Progenitor cell of endocrine pancreas (in vitro differentiated cells): ENCODE measurements around the gene SH2D1B. TPM values are rescaled to one million over a fixed set of nuclear protein-coding genes. Genes with fewer than 3 reads are reported as not detected.

Source experiments
- DNase-seq: peaks from one replicate; pipeline ENCODE4 v3.0.0; 2021; ENCODE audit warnings: low spot score; ENCODE audit not compliant: unreplicated experiment
- H3K27ac Mint-ChIP-seq: 2 replicates; pipeline ENCODE4 v1.8.0; 2021; ENCODE audit warnings: mild to moderate bottlenecking, moderate library complexity, mixed read lengths
- H3K27me3 Mint-ChIP-seq: 2 replicates; pipeline ENCODE4 v1.8.0; 2021; ENCODE audit warnings: mixed read lengths
- H3K36me3 Mint-ChIP-seq: 2 replicates; pipeline ENCODE4 v1.8.0; 2022; ENCODE audit warnings: mixed read lengths; ENCODE audit not compliant: insufficient read depth
- H3K4me1 Mint-ChIP-seq: 2 replicates; pipeline ENCODE4 v1.8.0; 2021; ENCODE audit warnings: low read depth, mixed read lengths
- H3K4me3 Mint-ChIP-seq: 2 replicates; pipeline ENCODE4 v1.8.0; 2021; ENCODE audit warnings: low read depth, mild to moderate bottlenecking, moderate library complexity, mixed read lengths
- H3K9me3 Mint-ChIP-seq: 2 replicates; pipeline ENCODE4 v1.8.0; 2021; ENCODE audit warnings: low read depth, mixed read lengths
- CTCF ChIP-seq: fragments of 200-600 bp; sonication (generic); IDR thresholded peaks from one replicate; pipeline ENCODE4 v1.5.0; 2021; ENCODE audit warnings: antibody characterized with exemption, mild to moderate bottlenecking; ENCODE audit not compliant: unreplicated experiment
- total RNA-seq: library from RNA; stranded (reverse); gene quantifications from 2 replicates; pipeline ENCODE4 v1.2.1, GENCODE V29; 2021

The SH2D1B gene
- total RNA-seq, 1 donor from 2014 or later = not detected

DNA sequence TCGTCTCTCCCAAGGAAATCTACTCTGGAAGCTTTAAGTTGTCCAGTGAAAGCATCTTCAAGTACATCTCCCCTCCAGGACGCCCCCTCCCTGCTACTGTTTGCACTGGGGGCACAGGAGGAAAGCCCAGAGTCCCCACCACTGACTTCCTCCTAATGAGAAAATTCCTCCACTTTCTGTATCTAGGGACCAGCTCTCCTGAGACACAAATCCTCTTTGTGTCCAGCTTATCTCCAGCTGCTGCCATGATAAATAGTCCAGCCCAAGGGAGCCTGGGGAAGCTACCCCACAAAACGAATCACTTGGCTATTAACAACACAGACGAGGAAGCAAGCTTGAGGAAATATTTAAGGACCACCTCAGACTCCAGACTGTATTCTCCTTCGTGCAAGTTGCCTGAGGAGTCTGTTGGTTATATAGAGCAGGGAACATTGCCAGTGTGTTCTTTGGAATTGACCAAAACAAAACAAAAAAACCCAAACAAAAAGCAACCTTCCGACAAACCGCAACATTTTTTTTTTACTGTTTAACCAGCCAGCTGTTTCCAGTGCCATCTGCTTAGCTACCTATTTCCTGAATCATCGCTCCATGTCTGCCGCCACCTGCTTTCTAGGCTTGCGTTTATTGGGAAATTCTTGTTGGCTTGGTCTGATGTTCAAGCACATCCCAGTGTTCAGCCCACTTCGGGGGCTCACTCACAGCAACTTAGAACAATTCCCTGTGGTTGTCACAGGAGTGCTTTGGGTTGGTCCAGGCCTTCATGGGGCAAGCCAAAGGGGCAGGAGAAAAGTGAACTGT lies 22.7 kb downstream of the SH2D1B start:
- no peak for DNase-seq
- TF ChIP-seq CTCF = no peak
- H3K9me3 Mint-ChIP-seq = no peaks in the 10 kb centered on the region
- no peaks in the 10 kb centered on the region for H3K36me3 Mint-ChIP-seq
- H3K4me3 Mint-ChIP-seq = no peak overlapping the region
- H3K27ac Mint-ChIP-seq = peak overlapping the region; percentile 35
- peaks cover 4% of the 10 kb centered on the region for H3K27me3 Mint-ChIP-seq
- H3K4me1 Mint-ChIP-seq = peaks cover 20% of the 10 kb centered on the region

DNA sequence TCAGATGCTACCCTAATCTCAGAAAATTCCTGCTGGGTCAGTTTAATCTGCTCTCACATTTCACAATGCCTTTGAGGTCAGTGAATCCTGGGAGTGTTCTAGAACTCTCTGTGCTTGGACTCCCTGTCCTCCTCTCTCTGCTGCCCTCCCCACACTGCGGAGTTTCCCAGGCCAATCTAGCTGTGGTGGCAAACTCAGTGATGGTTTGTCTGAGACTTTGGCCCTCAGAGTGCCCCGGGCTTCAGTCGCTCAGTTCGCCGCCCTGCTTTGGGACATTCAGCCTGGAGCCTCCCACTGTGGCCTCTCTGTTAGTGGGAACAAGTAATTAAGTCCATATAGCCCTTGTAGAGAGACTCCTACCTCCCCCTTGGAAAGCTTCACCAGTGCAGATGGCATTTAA lies 23.3 kb downstream of the SH2D1B start:
- DNase-seq = no peak
- Mint-ChIP-seq H3K4me3 (no peak overlapping the region), H3K27ac (no peak overlapping the region), H3K4me1 (peaks cover 20% of the 10 kb centered on the region), H3K27me3 (peaks cover 4% of the 10 kb centered on the region), H3K36me3 (no peaks in the 10 kb centered on the region), H3K9me3 (no peaks in the 10 kb centered on the region)
- TF ChIP-seq CTCF = no peak

- Mint-ChIP-seq H3K27ac (no peak overlapping the region), H3K4me1 (peaks cover 20% of the 10 kb centered on the region), H3K36me3 (no peaks in the 10 kb centered on the region), H3K27me3 (peaks cover 4% of the 10 kb centered on the region), H3K9me3 (no peaks in the 10 kb centered on the region), H3K4me3 (no peak overlapping the region)
- TF ChIP-seq CTCF = no peak
- DNase-seq = no peak
Measured at GRCh38 chr1:162388083-162388594, 23.8 kb downstream of the SH2D1B start.

DNA sequence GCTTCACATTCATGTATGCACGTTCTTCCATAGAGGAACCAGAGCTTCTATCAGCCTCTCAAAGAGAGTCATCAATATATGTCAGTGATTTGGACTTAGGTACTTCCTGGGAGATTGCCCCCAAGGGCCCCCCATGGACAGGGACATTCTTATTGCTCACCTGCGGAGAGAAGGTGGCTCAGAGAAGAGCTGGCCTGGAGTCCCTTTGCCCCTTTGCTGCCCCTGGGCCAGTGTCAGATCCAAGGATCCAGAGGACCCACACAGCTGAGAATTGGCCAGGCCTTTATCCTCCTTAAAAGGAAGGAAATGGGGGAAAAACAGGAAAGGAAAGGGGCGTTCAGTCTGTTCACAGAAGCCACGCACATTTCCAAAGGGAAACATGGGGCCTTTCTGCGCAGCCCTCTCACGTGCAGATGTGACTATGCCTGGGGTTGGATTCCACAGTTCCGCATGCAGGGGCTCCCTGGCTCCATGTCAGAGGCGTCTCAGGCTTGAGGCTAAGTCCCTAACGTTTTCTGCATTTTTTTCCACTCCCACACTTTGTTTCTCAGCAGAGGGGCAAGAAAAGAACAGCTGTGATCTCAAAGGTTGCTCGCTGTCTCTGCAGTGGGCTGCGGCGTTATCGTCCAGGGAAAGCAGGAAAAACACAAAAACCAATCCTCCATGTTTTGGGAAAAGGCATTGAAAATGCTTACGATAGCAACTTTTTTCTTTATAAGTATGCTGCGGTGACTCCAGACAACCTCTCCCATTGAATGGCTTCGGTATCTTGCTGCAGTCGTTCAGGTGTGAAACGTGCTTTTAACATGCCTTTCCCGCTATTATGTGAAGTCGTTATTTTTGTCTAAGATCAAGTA lies 24.5 kb downstream of the SH2D1B start:
- Mint-ChIP-seq H3K27me3 (peaks cover 4% of the 10 kb centered on the region), H3K36me3 (no peaks in the 10 kb centered on the region), H3K4me3 (no peak overlapping the region), H3K27ac (no peak overlapping the region), H3K9me3 (no peaks in the 10 kb centered on the region), H3K4me1 (peaks cover 20% of the 10 kb centered on the region)
- no peak for DNase-seq
- TF ChIP-seq CTCF = no peak
